ENCODE measurements around the gene KCTD17.
A peak's percentile ranks its signal among the peaks of the same experiment; 100 is the strongest.

Gene KCTD17, protein sequence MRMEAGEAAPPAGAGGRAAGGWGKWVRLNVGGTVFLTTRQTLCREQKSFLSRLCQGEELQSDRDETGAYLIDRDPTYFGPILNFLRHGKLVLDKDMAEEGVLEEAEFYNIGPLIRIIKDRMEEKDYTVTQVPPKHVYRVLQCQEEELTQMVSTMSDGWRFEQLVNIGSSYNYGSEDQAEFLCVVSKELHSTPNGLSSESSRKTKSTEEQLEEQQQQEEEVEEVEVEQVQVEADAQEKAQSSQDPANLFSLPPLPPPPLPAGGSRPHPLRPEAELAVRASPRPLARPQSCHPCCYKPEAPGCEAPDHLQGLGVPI

DNA sequence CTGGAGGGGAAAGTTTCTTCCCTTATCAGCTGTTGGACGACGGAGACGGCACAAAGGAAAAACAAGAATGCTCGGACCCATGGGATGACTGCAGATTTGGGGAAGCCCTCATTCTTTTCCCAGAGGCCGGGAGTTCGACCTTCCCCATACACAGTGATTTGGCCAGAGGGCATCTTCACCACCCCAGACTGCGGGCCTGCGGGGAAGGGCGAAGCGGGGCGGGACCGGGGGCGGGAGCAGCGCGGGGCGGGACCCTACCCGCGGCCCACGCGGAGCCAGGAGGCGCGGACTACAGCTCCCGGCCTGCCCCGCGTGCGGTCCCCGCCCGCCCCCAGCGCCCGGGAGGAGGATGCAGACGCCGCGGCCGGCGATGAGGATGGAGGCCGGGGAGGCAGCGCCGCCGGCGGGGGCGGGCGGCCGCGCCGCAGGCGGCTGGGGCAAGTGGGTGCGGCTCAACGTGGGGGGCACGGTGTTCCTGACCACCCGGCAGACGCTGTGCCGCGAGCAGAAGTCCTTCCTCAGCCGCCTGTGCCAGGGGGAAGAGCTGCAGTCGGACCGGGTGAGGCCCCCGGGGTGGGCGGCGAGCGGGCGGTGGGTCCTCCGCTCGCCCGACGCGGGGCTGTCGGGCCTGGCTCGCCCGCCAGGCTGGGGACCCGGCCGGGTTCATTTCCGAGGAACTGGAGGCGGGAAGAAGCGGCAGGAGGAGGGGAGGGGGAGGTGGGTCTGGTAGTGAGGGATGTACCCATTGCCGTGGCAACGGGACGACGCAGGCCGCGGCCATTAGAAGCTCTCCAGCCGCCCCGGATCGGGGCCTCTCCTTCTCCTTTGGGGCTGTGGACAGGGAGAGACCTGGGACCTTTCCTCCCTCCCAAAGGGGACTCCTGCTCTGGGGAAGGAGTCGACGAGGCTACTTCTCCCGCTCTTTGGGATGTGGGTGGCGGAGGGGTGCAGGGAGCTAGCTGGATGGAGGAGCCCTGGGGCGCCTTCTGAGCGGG, at the start of gene KCTD17:
KCTD17 (plus strand) TSS at position 352 of the 995 bp plus-strand sequence; CDS start at position 371, 19 bp downstream.
- DNase-seq (ENCODE audit: low read depth in 2 of 2), result peak; percentile 75 to 77

DNA sequence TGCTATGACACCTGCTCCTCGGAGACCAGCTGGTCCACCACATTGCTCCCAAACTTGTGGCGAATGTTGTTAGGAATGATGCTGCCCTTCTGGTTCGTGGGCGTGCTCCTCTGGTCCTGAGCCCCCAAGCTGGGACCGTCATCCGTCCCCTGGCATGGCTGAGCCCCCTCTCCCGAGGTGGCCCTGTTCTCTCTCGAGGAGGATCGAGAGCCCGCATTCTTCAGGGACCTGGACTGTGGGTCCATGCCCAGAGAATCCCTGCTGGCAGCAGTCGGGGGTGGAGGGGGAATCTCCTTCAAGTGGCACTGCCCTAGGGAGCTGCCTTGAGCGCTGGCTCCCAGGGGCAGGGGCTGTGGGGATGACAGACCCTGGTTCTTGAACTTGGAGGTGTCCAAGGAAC, 49.7 kb upstream of the KCTD17 start:
- no peak for DNase-seq (ENCODE audit: low read depth in 2 of 2)

DNA sequence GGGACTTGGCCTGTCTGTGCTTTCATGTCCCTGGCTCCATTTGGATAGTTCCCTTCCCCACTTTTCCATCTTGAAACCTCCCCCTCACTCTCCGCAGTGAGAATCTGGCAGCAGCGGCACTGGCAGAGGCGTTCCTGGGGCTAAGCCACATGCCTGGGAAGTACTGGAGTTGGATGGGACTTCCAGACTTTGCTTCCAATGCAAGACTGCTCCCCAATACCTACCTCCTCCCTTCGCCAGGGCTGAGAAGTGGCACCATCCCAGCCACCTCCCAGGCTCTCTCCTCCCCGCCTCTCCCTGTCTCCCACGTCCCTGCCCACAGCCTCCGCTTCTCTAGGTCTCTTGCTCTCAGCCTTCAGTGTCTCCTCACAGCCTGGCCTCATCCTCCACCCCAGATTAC, 48.9 kb upstream of the KCTD17 start:
- DNase-seq (ENCODE audit: low read depth in 2 of 2), result no peak

DNA sequence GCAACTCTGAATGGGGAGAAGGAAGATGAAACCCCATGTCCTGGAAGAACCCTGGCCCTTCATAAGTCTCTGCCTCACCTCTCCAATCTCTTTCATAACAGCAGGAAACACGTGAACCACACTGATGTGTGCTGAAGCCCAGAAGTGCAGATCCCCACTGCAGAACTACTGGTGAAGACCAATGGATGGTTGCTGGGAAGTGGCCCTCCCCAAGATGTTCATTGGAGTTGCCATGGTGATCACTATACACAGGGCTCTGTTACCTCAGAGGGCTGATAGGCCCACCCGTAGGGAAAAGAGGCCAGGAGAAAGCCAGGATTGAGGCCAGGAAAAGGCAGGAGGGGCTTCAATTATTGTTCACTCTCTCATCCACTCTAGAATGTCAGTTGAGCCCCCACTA, 43.9 kb upstream of the KCTD17 start:
- DNase-seq (ENCODE audit: low read depth in 2 of 2), result no peak

DNA sequence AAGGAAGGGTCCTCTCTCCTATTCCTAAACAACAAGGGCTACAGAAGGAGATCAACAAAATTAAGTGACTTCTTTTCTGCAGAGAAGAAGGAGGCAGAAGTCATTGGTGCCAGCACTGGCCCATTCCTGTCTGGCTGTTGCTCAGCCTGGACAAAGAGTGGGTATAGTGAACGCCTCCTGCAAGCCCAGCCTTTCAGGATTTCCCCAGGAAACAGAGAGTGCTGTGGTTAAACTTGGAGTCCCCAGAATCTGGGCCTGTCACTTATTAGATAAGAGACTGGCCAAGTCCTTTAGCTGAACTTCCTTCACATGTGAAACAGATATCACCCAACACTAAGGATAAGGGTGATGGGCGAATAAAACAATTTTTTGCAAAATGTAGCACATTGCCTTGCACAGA, 43.2 kb upstream of the KCTD17 start:
- DNase-seq (ENCODE audit: low read depth in 2 of 2), result no peak

DNA sequence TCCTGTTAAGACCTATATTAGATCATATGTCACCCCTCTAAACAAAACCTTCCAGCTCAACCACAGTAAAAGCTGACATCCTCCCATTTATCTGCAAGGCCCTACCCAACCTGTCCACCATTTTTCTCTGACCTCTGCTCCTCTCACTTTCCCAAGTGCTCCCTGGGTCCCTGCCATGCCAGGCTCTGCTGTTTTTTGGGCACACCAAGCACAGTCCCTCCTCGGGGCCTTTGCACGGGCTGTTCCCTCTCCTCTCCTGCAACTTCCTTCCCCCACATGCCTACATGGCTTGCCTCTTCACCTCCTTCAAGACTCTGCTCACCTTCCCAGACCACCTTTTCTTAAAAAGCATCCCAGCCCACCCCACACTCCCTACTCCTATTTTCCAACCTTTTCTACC, 42.1 kb upstream of the KCTD17 start:
- DNase-seq (ENCODE audit: low read depth in 2 of 2), result no peak

DNA sequence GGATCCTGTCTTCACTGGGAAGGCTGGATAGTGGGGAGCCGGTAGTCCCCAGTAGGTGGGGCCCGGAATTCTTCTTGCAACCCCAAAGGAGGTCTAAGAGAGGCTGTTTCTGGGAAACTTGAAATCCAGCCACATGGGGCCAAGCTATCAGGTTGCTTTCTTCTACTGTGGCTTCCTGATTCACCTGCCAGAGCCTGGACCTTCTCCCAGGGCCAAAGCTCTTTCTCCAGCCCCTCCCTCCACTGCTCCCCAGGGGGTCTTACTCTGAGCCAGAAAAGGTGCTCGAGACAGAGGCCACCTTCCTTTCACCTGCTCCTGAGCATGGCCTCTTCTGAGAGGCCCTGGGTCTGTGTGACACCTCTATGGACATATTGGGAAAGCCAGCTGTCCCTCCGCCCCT, 41.4 kb upstream of the KCTD17 start:
- no peak for DNase-seq (ENCODE audit: low read depth in 2 of 2)

DNA sequence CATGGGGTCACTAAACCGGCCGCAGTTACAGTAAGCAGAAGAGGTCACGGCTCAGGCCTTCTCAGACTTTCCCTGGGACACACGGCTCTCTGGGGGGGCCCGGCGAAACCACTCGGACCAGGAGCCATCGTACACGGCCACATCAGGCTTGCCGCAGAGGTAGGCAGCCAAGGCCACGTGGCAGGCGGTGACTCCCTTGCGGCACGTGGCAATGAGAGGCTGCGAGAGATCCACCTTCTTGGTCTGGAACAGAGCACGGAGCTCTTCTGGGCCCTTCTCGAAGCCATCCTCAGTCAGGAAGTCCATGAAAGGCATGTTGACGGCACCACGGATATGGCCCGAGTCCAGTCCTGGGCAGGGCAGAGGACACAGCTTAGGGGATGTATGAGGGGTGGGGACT, 40.6 kb upstream of the KCTD17 start:
- no peak for DNase-seq (ENCODE audit: low read depth in 2 of 2)

DNA sequence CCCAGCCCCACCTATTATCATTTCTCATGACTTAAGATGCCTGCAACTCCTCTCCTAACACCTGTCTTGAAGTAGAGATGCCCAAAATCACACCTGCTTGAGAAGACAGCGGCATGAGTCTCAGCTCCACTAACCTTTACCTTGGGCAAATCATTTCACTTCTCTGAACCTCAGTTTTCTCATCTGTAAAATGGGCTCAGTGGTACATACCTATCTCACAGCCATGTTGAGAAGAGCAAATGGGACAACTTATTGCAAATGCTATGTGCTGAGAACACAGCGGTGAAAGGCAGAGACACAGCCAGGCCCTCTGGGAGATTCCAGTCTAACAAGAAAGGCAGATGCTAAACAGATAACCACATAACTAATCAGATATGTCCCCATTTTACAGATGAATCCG, 40.1 kb upstream of the KCTD17 start:
- no peak for DNase-seq (ENCODE audit: low read depth in 2 of 2)

DNA sequence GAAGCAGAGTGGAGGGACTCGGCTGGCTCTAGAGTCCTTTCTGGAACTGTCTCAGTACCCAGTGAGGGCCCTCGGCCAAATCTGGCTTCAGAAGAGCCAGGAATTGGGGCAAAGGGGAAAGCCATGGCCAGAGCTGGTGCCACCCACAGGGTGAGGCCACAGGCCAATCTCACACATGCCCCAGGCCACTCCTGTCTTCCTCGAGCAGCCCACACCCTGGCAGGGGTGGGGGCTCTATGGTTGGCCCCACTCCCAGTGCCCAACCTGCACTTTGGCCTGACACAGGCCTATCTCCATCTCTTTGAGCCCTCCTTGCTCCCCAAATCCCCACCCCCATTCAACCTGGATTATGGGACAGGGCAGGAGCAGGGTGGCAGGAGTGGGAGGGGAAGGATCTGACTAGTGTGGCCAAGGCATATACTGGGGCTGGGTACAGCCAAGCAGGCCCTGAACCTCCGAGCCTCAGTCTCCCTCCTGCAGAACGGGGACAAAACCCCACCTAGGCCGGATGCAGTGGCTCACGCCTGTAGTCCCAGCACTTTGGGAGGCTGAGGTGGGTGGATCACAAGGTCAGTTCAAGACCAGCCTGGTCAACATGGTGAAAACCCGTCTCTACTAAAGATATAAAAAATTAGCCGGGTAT, 39.2 kb upstream of the KCTD17 start:
- DNase-seq (ENCODE audit: low read depth in 2 of 2), result no peak

DNA sequence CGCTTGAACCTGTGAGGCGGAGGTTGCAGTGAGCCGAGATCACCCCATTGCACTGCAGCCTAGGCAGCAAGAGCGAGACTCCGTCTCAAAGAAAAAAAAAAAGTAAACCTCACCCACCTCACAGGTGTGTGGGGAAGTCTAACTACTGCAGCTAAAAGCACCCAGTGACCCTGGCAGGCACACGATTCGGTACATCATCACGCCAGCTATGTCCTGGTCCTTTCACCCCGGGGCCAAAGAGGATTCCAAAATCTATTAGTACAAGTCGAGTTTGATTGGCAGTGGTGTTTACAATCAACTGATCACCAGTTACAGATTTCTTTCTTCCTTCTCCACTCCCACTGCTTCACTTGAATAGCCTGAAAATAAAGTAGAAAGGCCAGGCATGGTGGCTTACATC, 38.6 kb upstream of the KCTD17 start:
- DNase-seq (ENCODE audit: low read depth in 2 of 2), result no peak

DNA sequence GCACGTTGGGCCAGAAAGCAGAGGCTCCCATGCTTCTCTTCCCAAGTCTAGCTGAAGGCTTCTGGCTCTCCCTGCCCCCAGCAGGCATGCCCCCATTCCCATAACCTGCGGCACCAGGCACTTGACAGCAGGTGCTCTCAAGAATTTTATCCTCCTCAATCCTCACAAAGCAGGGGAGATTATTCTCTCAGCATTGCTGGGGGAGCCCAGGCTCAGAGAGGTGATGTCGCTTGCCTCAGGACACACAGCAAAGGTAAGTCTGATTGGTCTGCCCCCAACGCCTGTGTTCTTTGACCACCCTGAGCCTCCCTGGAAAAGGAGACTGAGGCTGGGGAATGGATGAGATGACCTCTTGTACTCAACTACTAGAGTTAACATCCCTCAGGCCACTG, 37.1 kb upstream of the KCTD17 start:
- DNase-seq (ENCODE audit: low read depth in 2 of 2), result no peak

DNA sequence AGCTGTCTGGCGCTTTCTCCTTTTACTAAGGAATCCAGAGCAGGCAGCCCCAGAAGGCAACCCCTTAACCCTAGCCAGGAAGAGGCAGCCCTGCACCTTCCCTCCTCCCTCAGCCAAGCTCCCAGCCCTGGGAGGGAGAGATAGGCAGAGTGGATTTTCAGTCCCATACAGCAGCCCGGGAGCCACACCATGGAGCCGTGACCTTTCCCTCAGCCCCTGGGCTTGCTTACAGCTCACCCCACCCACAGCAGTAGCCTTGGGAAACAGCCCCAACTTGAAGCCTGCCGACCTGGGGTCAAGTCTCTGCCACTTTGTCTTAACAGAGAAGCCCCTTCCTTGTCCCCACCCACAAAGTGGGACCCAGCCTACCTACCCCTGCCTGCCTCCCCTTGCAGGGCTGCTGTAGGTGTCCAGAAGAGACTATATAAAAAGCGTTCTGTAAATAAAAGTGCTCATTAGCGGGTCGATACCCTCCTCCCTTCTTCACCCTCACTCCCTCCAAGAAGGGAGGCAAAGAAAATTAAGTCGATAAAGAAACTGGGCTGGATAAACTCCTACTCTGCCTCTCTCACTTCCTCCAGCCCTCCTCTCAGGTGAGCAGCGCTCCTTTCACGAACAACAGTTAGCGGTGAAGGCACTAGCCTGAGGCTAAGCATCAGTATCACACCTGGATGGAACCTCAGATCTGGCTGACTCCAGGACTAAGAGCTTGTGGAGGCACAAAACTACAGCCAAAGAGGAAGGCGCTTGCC, 36.5 kb upstream of the KCTD17 start:
- no peak for DNase-seq (ENCODE audit: low read depth in 2 of 2)

DNA sequence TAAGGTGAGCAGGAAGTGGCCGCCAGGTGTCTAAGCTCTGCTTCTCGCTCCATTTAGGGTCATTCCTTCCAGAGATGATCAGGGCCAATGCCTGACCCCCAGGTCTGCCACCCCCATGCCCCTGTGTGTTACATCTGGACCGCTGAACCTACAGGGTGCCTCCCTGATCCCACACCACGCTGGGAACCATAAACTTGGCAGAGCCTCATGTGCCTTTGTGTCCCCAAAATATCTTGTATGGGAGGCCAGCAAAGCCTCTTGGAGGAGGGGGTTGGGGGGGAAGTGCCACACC, 36.0 kb upstream of the KCTD17 start:
- DNase-seq (ENCODE audit: low read depth in 2 of 2), result no peak

DNA sequence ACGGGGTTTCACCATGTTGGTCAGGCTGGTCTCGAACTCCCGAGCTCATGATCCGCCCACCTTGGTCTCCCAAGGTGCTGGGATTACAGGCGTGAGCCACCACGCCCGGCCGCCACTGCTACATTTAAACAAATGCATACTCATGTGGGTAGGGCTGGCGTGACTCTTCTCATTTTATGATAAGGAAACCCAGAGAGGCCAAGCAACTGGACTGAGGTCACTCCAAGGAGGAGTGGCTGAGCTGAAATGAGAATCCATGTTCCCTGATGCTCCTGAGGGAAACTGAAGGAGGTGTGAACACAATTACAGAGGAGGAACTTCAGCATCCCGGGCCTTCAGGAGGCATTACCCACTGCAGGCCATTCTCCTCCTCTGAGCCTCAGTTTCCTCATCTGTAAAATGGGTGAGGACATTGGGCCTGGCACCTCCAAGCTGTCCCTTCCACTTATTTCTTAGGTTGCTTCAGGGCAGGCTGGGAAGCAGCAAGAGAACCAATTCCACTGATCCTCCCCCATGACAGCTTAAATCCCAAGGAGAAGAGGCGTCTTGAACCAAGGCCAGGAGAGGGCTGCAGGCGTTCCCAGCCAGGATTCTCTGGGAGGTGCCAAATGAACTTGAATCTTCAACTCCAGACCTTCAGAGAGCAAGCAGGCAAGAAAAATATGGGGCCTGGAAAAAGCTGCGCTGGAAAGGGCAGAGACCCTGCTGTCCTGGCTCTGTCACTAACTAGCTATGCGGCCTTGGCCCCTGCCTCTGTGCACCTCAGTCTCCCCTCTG, 35.2 kb upstream of the KCTD17 start:
- no peak for DNase-seq (ENCODE audit: low read depth in 2 of 2)

DNA sequence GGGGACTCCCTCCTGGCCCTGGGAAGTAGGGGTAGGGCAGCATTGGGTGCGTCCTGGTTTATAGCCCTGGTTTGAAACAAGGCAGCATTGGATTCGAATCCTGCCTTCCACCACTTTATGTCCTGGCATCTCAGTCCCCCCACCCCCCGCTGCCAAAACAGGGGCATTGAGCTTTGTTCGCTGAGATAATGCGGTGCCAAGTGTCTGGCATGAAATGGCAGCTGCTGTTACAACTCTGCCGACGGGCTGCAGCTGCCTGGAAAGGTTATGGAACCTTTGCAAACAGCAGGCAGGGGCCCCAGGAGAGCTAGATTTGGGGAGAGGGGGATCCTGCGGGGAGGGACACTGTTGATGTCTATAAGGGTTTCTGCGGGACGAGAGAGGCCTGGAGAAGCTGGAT, 34.2 kb upstream of the KCTD17 start:
- no peak for DNase-seq (ENCODE audit: low read depth in 2 of 2)

DNA sequence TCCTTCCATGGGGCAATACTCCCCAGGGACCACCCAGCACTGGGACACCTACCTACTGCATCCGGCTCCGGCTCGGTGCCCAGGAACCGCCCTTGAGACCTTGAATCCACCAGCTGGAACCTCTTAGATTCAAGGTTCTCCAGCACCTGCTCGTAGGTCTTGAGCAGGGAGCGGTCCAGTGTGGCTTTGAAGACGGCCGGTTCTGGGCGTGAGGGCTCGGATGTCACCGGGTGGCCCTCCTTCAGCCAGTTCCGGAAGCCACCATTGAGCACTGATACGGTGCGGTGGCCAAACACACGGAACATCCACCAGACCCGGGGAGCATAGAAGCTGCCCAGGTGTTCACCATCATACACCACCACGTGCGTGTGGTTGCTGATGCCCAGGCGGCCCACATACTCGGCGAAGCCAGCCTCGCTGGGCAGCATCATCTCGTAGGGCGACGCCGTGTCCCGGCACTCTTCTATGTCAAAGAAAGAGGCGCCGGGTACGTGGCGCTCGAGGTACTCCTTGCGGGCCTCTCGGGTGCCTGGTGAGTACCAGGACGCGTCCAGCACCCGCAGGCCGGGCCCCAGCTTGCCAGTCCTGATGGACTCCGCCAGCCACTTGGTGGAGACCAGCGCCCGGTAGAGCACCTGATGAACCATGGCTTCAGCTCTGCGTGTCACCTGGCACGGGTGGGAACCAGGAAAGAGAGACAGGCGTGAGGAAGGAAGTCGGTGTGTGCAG, 33.3 kb upstream of the KCTD17 start:
- no peak for DNase-seq (ENCODE audit: low read depth in 2 of 2)

DNA sequence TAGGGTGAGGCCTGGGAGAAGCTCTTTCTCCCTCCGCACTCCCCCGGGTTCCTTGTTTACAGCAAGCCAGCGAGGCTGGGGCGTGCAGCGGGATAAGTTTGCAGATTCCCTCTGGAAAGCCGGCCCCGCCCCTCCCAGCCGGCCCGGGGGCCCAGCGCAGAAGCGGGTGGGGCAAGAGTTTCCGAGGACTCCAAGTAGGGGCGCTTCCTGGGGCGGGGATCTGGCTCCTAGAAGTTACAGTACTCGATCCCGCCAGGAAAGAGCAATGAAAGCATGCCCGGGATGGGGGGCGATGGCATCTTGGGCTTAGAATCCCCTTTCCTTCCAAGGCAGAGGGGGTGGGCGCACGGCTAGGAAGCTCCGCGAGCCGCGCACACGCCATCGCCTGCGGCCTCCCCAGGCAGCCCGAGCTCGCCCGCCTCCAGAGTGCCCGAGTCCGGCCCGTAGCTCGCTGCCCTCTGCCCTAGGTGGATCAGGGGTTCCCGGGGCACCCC, 32.7 kb upstream of the KCTD17 start:
- no peak for DNase-seq (ENCODE audit: low read depth in 2 of 2)

DNA sequence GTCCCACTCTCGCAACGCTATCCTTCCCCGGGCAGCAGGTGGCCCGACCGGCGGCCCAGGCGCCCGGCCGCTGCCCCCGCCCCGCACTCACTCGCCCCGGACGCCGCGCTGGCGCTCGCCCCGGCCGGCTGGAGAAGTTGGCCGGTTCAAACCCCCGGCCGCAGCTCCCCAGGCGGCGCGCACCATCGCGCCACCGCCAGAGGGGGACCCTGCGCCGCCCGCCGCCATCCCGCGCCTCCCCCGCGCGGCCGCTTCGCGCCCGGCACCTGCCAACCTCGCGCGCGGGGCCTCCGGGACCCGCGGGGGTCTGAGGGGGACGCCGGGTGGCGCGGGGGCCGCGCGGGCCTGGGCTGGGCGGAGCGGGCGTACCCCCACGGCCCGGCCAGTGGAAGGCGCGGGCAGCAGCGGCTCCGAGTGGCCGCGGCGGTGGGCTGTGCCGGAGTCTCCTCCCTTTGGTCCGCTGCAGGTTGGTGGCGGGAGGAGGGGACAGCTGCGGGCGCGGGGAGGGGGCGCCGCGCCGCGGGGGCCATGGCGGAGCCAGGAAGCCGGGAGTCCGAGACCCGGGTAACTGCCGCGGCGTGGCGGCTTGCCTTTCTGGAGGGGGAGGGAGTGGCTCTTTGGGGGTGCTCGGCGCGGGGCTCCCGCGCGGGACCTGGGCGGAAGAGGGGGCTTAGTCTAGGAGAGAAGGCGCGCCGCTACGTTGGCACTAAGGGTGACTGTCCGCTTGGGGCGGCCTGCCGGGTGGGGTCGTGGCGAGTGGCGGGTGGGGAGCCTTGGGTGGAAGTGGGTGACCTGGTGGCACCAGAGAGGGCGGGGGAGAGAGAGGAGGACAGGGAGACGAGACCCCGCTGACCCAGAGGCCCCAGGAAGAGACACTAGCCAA, 32.0 kb upstream of the KCTD17 start, which contains the start of the genes MPST and TST:
MPST (plus strand) TSS at position 434 of the 883 bp plus-strand sequence; CDS start at position 529, 95 bp downstream.
TST (minus strand) TSS at position 139 of the 883 bp plus-strand sequence. CDS start 715 bp downstream, outside the sequence.
- peak; percentile 28 to 30 for DNase-seq (ENCODE audit: low read depth in 2 of 2)

Measured in stimulated activated CD8-positive, alpha-beta memory T cell treated with anti-CD3 and anti-CD28 coated beads, Interleukin-2, amount 100 ng/mL, for 48 hours (primary cell).